Measurements from ENCODE around the gene USH2A. TPM values are rescaled to one million over a fixed set of nuclear protein-coding genes. Genes with fewer than 3 reads are reported as not detected.
A peak's percentile ranks its signal among the peaks of the same experiment; 100 is the strongest.

USH2A gene
- total RNA-seq, 2 donors from 2014 or later: 1.7 to 3.9 TPM

- no peak for DNase-seq
- intact Hi-C loops (cut with DNase I): no loop called here
- ATAC-seq: no peak
Measured at GRCh38 chr1:215650446-215651149, 772.6 kb downstream of the USH2A start.

GRCh38 chr1:215648957-215649356 is 774.3 kb downstream of the USH2A start:
- intact Hi-C loops (cut with DNase I): no loop called here
- no peak for DNase-seq
- no peak for ATAC-seq

GRCh38 chr1:215647738-215648137 is 775.5 kb downstream of the USH2A start:
- ATAC-seq: no peak
- no peak for DNase-seq
- intact Hi-C loops (cut with DNase I): no loop called here

DNA sequence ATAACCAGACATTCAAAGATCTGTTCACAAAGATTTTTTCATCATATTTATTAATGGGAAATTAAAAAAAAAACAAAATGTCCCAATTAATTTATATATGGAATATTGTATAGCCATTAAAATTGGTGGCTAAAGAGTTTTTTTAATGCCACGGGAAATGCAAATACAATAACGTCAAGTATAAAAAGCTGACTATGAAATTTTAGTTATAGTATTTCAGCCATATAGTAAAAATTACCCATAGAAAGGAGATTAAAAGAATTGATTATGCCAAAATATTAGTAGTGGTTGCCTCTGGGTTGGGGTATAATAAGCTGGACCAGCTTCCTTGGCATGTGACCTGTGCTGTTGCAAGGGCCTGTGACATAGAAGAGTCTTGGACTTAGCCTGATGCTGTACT is 777.4 kb downstream of the USH2A start:
- DNase-seq (no peak), ATAC-seq (no peak)

DNA sequence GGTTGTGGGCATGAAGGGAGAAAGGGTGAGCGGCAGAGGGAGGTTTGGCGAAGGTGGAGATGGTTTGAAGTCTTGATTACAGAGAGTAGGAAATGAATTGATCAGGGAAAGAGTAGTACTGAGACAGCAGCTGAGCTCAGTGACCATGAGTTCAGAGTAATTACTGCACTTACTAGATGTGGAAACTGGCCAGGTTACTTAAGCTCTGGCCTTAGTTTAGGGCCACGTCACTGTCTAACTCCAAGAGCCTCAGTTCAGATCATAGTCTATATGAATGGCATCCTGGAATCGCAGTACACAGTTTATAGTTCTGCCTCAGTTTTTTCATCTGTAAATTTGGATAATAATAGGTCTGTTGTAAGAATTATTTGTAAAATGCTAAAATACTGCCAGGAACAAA is 778.1 kb downstream of the USH2A start:
- no peak for DNase-seq
- intact Hi-C loops (cut with DNase I): no loop called here

More for the DNA sequence above, 777.4 kb downstream of the USH2A start:
- intact Hi-C loops (cut with DNase I): no loop called here

DNA sequence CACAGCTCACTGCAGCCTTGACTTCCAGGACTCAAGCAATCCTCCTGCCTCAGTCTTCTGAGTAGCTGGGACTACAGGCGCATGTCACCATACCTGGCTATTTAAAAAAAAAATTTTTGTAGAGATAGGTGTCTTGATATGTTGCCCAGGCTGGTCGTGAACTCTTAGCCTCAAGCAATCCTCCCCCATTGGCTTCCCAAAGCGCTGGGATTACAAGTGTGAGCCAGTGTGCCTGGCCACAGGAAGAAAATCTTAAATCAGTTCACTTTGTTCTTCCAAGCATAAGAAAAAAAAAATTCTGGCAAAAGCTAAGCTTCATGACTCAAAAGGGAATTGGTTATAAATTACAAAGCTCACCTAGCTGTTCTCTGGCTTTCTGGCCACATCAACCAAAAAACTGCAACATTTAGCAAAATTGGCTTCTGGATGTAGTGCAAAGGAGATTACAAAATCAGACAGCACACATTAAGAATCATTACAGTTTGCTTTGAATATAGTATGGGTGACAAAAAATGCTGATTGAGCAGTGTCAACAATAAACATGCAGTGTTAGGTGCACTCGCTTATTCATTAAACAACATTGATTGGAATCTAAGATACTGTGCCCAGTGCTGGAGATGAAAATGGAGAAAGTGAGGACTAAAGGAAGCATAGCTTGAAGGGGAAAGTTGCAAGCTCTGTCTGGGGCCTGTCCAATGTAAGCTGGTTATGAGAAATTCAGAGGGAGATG is 779.5 kb downstream of the USH2A start:
- intact Hi-C loops (cut with DNase I): no loop called here
- no peak for ATAC-seq
- DNase-seq: no peak

More for the DNA sequence above, 778.1 kb downstream of the USH2A start:
- ATAC-seq: no peak

DNA sequence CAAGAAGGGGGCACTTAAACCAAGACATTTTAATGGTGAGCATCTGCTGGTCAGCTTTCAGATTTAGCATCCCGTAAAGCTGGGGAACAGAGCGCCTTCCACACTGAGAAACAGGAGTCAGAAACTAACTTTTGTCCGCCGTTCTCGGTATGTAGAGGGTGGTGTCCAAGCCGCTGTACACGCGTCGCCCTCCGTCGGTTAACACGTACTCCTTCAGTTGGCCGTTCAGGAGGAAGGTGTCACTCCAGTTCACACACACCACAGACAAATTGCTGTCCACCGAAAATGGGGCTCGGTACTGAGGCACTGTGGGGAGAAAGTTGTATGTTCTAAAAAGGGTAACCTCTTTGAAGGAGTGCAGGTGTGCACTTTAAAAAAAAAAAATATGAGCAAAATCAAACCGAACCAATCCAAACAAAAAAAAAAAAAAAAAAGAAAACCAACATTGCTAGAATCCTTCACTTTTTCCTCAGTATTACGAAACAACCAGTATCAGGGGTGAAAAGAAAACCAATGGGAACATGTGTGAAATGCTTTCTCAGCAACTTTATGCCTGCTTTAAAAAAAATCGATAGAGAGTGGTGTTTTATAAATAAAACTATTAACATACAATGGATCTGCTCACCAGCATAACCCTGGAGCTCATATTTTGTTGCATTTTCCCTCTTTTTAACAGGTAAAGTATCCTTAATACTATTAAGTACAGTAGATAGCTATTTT is 782.7 kb downstream of the USH2A start:
- DNase-seq (no peak), ATAC-seq (no peak)
- intact Hi-C loops (cut with DNase I): no loop called here

GRCh38 chr1:215637041-215637573 is 786.1 kb downstream of the USH2A start:
- intact Hi-C loops (cut with DNase I): no loop called here

DNA sequence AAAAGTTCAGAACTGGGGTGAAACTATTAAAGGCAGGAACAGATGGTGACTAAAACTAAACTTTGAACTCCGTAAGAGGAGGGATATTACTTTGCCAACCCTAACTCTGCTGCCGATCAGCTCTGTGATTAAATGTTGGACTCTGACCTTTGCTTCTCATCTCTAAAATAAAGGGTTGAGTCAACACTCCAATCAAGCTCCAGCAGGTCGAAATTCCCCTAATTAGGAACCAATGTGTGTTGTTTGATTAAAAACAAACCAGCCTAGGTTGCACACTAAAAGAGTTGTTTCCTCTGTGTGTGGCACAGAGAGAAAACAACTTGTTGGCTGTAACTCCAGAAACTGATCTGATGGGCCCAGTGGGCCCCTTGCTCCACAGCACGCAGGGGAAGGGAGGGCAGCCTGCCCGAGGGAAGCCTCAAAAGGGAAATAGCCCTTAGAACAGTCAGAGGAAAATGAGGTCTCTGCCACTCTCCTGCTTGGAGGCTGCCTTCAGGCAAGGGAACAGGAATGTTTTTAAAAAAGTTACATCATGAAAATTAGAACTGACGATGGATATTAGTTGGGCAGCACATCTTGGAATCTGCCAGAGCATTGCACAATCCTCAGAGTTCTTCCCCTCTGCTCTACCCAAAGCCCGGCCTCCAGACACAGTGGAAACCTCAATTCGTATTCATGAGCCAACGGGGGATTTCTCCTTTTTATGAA is 786.8 kb downstream of the USH2A start:
- DNase-seq: peak; percentile 24

More at GRCh38 chr1:215637041-215637573, 786.1 kb downstream of the USH2A start:
- peak; percentile 81 to 84 for ATAC-seq
- peak; percentile 44 for DNase-seq

GRCh38 chr1:215635827-215636226 is 787.4 kb downstream of the USH2A start:
- ATAC-seq (no peak), DNase-seq (no peak)
- intact Hi-C loops (cut with DNase I): no loop called here

More for the DNA sequence above, 786.8 kb downstream of the USH2A start:
- intact Hi-C loops (cut with DNase I): no loop called here
- ATAC-seq: peak; percentile 86 to 92

GRCh38 chr1:215631489-215631888 is 791.8 kb downstream of the USH2A start:
- ATAC-seq (peak in 1 of 2 donors; percentile 54), DNase-seq (no peak)
- intact Hi-C loops (cut with DNase I): no loop called here

GRCh38 chr1:215631040-215631439 is 792.2 kb downstream of the USH2A start:
- intact Hi-C loops (cut with DNase I): no loop called here
- DNase-seq (no peak), ATAC-seq (no peak)

DNA sequence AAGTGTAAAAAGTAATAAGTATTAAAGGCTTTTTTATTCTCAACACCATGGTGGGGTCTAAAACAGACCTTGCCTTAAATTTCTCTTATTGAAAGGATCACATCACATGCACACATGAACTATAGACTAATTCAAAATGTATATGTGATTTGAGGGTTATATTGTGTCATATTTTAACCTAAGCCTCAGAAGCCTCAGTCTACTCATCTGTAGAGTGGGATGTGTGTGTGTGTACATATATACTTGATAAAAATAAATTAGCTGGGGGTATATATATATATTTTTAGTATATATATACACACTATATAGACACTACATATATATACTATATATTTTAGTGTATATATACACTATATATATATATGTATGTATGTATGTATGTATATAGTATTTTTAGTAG is 797.3 kb downstream of the USH2A start:
- intact Hi-C loops (cut with DNase I): no loop called here
- no peak for ATAC-seq

GRCh38 chr1:215623162-215623561 is 800.1 kb downstream of the USH2A start:
- ATAC-seq (no peak), DNase-seq (no peak)
- intact Hi-C loops (cut with DNase I): no loop called here

More for the DNA sequence above, 797.3 kb downstream of the USH2A start:
- no peak for DNase-seq

- intact Hi-C loops (cut with DNase I): no loop called here
Measured at GRCh38 chr1:215617979-215618378, 805.3 kb downstream of the USH2A start.

GRCh38 chr1:215612391-215612790 is 810.9 kb downstream of the USH2A start:
- no peak for DNase-seq
- intact Hi-C loops (cut with DNase I): no loop called here
- ATAC-seq: no peak

More at GRCh38 chr1:215617979-215618378, 805.3 kb downstream of the USH2A start:
- DNase-seq: no peak
- ATAC-seq: no peak

DNA sequence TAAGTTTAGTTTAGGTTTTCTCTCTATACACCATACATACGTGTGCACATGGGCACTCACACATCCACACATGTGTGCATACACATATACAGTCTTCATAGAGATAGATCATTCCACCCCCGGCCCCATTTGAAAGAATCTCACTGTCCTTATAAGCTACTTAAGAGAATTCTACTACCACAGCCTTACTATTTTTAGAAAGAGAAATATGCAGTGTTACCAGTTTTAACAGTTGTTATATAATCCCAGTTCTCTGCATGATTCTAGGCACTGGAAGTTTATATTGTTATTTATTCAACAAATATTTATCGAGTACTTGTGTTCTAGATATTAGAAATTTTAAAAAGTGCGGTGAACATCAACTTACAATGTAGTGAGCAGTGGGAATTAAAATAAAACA is 814.6 kb downstream of the USH2A start:
- intact Hi-C loops (cut with DNase I): no loop called here
- ATAC-seq (no peak), DNase-seq (no peak)

- intact Hi-C loops (cut with DNase I): no loop called here
- DNase-seq: no peak
- no peak for ATAC-seq
Measured at GRCh38 chr1:215607412-215607811, 815.8 kb downstream of the USH2A start.

DNA sequence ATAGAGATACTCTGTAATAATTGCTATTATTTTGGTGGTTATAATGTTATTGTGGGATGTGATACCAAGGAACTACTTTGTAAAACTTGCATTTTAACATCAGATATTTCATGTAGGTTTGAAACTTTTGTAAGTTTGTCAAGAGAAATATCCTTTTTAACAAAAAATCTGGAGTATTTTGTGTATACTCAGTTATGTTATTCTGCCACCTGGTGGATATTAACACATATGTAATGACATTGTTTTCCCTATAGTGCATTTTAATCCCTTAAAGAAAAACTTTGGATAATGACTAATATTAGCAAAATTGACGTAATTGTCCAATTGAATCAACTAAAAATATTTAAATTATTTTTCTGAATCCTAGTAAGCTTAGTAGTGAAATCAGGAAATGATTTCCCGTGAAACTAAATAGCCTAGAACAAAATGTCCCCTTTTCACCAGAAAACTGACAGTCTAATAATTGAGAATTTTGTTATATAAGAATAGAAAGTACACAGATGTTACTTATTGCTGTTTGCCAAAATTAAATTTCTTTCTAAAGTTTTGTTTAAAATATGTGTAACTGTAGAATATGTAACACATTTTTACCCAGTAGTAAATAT is 816.6 kb downstream of the USH2A start:
- ATAC-seq (no peak), DNase-seq (no peak)
- intact Hi-C loops (cut with DNase I): no loop called here
